ENCODE data around the gene MAOA.
"Not testable (repeated sequence)": the region's sequence is repeated elsewhere in the genome, so short reads cannot be mapped to it uniquely, and the experiment has no call there.

MAOA gene

DNA sequence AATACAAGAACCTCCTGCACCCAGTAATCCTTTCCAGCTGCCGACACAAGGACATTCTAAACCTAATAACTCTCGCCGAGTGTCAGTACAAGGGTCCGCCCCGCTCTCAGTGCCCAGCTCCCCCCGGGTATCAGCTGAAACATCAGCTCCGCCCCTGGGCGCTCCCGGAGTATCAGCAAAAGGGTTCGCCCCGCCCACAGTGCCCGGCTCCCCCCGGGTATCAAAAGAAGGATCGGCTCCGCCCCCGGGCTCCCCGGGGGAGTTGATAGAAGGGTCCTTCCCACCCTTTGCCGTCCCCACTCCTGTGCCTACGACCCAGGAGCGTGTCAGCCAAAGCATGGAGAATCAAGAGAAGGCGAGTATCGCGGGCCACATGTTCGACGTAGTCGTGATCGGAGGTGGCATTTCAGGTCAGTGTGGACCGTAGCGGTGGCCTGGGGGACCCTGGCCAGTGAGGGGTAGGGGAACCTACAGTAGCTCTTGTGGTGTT is at the start of gene MAOA:
TSS of gene MAOA (plus strand) at position 295 of the 490 bp plus-strand sequence. CDS start at position 338, 43 bp downstream.
- DNase-seq (ENCODE audit: low read depth in 1 of 2, low spot score in 1 of 2) = peak in 1 of 2 donors; percentile 1

- no peak for DNase-seq (ENCODE audit: low read depth in 1 of 2, low spot score in 1 of 2)
Observed at GRCh38 chrX:43612400-43612799, 43.7 kb upstream of the MAOA start.

GRCh38 chrX:43615660-43616059 is 40.4 kb upstream of the MAOA start:
- no peak for DNase-seq (ENCODE audit: low read depth in 1 of 2, low spot score in 1 of 2)

DNA sequence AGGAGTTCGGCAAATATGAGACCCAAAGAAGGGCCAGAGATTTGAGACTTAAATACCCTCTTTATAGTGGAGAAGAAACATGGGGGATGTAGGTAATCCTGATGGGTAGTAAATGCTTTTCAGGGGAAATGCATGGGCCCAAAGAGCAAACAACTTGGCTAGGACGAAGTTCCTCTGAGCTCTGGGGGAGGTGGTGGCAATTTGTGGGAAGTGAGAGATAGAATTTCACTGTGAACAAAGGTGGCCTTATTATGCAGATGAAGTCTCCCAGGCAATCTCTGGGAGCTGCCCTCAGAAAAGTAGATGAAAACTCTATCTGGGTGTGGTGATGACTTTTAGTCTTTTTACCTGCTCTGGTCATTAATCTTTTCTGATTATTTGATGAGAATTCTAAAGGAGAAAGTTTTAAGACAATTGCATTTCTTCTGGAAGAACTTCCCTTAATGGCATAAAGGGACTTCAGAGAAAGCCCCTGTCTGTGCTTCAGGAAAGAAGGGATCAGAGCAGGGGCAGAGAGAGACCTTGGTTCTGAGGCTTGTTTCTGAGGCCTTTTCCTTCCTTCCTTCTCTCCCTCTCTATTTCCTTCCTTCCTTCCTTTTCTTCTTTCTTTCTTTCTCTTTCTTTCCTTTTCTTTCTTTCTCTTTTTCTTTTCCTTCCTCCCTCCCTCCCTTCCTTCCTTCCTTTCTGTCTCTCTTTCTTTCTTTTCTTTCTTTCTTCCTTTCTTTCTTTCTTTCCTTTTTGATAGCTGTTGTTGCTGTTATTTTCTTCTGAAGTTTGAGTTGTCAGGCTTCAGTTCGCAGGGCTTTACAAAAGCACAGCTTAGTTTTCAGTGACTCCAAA is 37.5 kb upstream of the MAOA start:
- no peak for DNase-seq (ENCODE audit: low read depth in 1 of 2, low spot score in 1 of 2)

- DNase-seq (ENCODE audit: low read depth in 1 of 2, low spot score in 1 of 2) = not testable (repeated sequence)
Observed at GRCh38 chrX:43619861-43620260, 36.2 kb upstream of the MAOA start.

DNA sequence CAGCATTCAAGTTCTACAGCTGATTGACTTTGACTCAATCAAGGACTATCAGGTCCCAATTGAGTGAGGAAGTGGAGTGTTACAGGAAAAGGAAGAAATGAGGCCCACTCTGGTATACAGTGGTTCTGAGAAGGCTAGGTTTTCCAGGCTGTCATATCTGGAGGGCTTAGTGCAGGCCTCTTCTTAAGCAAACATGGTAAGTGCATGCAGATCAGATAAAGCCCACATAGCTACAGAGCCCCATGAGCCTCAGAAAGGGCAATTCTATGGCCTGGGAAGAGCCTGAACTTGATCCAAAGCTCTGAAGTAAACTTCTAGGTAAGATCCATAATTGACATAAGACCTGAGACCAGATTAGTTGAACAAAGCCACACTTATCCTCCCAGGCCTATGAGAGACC is 29.0 kb upstream of the MAOA start:
- DNase-seq (ENCODE audit: low read depth in 1 of 2, low spot score in 1 of 2) = no peak

DNA sequence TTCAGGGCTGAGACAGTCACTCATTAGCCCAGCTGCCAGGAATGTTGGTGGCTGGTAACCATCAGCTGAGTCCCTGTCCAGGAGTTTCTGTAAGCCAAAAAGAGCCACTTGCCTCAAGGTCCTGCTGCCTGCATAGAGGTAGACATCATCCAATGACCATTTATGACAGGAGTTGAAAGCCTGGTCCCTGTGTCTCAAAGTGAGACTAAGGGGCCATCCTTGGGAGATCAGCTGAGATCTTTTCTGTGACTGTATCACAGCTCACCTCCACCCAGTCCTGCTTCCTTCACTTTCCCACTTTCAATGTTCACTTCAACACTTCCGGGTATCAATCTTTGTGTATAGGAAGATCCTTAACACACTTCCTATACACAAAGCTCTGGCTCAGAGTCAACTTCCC is 28.4 kb upstream of the MAOA start:
- DNase-seq (ENCODE audit: low read depth in 1 of 2, low spot score in 1 of 2) = no peak

GRCh38 chrX:43629229-43629628 is 26.9 kb upstream of the MAOA start:
- DNase-seq (ENCODE audit: low read depth in 1 of 2, low spot score in 1 of 2) = no peak

GRCh38 chrX:43631841-43632240 is 24.3 kb upstream of the MAOA start:
- no peak for DNase-seq (ENCODE audit: low read depth in 1 of 2, low spot score in 1 of 2)

DNA sequence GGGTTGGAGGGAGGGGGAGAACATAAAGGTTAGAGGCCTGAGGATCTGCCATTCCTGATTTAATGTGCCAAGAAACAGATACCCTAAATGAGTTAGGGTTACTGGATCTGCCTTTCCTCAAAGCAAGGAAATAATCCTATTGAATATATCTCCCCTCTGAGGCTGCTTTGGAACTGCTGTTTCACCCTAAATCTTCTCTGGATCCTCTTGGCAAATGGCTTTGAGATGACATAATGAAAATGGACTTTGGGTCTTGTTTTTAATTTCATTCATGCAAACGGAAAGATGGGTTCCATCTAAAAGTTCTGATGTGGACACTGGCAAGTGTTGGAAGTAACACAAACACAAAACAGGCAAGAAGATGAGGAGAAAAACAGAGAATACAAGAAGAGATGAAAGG is 23.0 kb upstream of the MAOA start:
- no peak for DNase-seq (ENCODE audit: low read depth in 1 of 2, low spot score in 1 of 2)

DNA sequence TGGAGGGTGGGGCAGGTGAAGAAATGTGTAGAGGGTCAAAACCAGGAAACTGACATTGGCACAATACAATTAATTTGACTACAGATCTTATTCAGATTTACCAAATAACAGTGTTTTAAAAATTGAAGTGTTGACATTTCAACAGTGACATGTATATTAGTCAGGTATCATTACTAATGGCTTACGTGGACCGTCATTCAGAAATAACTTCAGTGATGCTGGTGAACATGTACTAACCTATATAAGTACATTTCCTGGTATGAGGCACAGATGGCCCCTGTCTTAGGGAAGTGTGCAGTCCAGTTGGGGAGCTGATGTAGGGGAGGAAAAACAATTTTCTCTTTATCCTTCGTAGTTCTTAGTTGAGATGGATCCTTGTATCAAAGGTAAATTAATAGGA is 22.3 kb upstream of the MAOA start:
- DNase-seq (ENCODE audit: low read depth in 1 of 2, low spot score in 1 of 2) = no peak

- no peak for DNase-seq (ENCODE audit: low read depth in 1 of 2, low spot score in 1 of 2)
Observed at GRCh38 chrX:43640482-43640881, 15.6 kb upstream of the MAOA start.

DNA sequence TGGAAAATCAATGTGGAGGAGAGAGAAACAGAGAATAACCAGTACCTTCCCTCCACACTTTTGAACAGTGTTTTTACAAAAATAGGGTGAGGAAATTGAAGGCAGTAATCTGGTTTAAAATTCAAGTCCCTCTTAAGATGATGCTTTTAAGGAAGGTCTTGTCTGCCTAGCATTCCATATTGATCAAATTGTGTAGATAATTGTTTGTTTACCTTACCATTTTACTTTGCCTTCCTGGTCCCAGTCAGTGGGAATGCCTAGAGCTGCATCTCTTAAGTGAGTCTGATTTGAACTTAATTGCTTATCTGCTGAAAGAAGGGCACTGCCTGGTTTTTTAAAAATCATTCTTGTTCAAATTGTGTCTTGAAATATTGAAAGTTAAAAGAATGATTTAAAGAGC is 14.4 kb upstream of the MAOA start:
- DNase-seq (ENCODE audit: low read depth in 1 of 2, low spot score in 1 of 2) = no peak

DNA sequence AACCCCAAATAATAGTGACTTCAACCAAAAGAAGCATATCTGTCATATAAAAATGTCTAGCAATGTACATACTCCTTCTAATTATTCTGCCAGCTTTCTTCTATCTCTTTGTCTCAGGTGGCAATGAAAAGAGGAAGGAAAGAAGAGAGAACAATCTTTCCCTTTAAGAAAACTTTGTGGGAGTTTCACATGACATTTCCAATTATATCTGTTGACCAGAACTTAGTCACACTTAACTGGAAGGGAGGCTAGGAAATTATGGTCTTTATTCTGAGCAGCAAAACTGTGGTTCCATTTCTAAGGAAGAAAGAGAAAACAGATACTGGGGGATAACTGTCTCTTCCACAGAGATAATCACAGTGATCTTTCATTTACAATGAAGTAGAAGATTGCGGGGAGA is 12.9 kb upstream of the MAOA start:
- DNase-seq (ENCODE audit: low read depth in 1 of 2, low spot score in 1 of 2) = no peak

GRCh38 chrX:43643662-43644061 is 12.4 kb upstream of the MAOA start:
- DNase-seq (ENCODE audit: low read depth in 1 of 2, low spot score in 1 of 2) = no peak

- DNase-seq (ENCODE audit: low read depth in 1 of 2, low spot score in 1 of 2) = no peak
Observed at GRCh38 chrX:43644124-43644701, 11.9 kb upstream of the MAOA start.

GRCh38 chrX:43646800-43647199 is 9.3 kb upstream of the MAOA start:
- no peak for DNase-seq (ENCODE audit: low read depth in 1 of 2, low spot score in 1 of 2)

- DNase-seq (ENCODE audit: low read depth in 1 of 2, low spot score in 1 of 2) = peak; percentile 68 to 72
Observed at GRCh38 chrX:43654431-43655150, 1.5 kb upstream of the MAOA start.

DNA sequence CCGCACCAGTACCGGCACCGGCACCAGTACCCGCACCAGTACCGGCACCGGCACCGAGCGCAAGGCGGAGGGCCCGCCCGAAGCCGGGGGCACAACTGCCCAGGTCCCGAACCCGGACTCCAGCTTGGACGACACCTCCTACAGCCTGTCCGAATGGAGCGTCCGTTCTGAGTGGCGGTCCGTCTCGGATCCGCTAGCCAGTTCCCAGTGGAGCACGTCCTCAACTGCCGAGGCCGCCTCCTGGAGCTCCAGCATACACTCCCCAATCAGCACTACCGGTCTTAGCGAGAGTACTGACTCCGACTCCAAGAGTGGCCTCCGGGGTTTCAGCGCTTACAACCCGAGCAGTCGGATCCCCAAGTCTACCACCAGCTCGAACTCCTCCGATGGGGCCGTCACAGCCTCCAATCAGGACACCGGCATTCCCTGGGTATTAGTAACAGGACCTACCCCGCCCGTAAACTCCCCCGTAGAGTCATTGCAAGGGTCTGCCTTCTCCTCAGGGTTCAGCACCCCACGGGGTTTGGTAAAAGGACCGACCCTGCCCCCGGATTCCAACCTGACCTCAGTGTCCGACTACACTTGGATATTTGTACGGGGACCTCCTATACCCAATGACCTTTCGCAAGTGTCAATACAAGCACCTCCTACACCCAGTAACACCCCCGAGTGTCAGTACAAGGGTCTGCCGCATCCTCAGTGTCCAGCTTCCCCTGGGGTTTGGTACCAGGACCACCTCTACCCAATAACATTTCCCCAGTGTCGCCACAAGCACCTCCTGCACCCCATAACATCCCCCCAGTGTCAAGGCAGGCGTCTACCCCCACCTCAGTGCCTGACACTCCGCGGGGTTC is 721 bp upstream of the MAOA start:
- no peak for DNase-seq (ENCODE audit: low read depth in 1 of 2, low spot score in 1 of 2)

- DNase-seq (ENCODE audit: low read depth in 1 of 2, low spot score in 1 of 2) = no peak
Observed at GRCh38 chrX:43657671-43658070, 1.6 kb downstream of the MAOA start.

All from stimulated activated CD4-positive, alpha-beta T cell treated with anti-CD3 and anti-CD28 coated beads, Interleukin-15, amount 100 ng/mL, for 1 hour (primary cell).